ENCODE measurements around the gene SERPINB1. TPM values are rescaled to one million over a fixed set of nuclear protein-coding genes. Genes with fewer than 3 reads are reported as not detected.

Gene SERPINB1
- total and polyA plus RNA-seq, 10 donors = 54.9 to 194 (median 98.0) TPM

DNA sequence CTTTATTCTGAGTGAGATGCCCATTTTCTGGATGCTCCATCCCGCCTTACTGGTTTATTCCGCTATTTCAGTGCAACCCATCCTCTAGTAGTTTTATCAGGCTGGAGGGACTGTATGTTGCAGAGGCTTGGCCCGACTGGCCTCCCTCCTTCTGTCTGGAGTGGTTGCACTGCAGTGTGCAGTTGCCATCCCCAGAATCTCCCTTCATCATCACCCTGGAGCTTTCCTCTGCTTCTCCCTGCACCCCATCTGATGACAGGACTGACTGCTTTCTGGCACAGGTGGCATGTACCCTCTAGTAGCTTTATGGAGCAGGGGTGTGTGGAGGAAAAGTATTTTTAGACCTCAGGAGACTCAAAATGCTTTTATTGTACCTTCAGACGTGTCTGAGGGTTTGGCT, 55.4 kb downstream of the SERPINB1 start:
- TF ChIP-seq, protein P1, sequence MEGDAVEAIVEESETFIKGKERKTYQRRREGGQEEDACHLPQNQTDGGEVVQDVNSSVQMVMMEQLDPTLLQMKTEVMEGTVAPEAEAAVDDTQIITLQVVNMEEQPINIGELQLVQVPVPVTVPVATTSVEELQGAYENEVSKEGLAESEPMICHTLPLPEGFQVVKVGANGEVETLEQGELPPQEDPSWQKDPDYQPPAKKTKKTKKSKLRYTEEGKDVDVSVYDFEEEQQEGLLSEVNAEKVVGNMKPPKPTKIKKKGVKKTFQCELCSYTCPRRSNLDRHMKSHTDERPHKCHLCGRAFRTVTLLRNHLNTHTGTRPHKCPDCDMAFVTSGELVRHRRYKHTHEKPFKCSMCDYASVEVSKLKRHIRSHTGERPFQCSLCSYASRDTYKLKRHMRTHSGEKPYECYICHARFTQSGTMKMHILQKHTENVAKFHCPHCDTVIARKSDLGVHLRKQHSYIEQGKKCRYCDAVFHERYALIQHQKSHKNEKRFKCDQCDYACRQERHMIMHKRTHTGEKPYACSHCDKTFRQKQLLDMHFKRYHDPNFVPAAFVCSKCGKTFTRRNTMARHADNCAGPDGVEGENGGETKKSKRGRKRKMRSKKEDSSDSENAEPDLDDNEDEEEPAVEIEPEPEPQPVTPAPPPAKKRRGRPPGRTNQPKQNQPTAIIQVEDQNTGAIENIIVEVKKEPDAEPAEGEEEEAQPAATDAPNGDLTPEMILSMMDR (IDR thresholded peaks at IDR 0.05 in 8 of 11, conservative IDR thresholded peaks at IDR 0.05 in 3 of 11) = no peak
- no peak for TF ChIP-seq POLR2AphosphoS5 (IDR thresholded peaks at IDR 0.05)
- no peak for TF ChIP-seq POLR2A (IDR thresholded peaks at IDR 0.05)
- Histone ChIP-seq H3K36me3 (peaks cover 0 to 74% (median 27%) of the 10 kb centered on the region in 6 donors), H3K4me1 (peaks cover 0 to 30% (median 13%) of the 10 kb centered on the region in 6 donors), H3K27me3 (replicated peaks in 1 of 7) (no peaks in the 10 kb centered on the region), H3K9me3 (no peaks in the 10 kb centered on the region), H3K4me3 (no peak overlapping the region), H3K27ac (no peak overlapping the region)
- intact Hi-C loops (cut with DNase I; ENCODE audit: low total_unique reads) = no loop called here
- 66 to 91% (median 86%) methylated on average over 4 of the region's 4 CpGs for WGBS, 5 donors
- no peak for DNase-seq

DNA sequence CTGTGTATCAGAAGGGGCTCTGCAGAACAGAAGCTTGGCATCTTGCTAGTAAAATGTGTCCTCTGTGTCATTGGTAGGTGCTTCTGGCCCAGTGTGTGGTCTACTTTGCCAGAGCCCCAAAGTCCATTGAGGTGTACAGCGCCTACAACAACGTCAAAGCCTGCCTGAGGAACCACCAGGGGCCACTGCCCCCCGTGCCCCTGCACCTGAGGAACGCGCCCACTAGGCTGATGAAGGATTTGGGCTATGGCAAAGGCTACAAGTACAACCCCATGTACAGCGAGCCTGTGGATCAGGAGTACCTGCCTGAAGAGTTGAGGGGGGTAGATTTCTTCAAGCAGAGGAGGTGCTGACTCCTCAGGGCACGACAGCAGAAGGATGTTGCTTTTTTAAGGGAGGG, 56.7 kb downstream of the SERPINB1 start:
- no peak for DNase-seq
- H3K9me3 ChIP-seq = no peaks in the 10 kb centered on the region
- H3K4me1 ChIP-seq = peaks cover 0 to 19% (median 7%) of the 10 kb centered on the region in 6 donors
- WGBS, 5 donors = 91 to 96% (median 93%) methylated on average over 3 to 7 of the region's 7 CpGs
- intact Hi-C loops (cut with DNase I; ENCODE audit: low total_unique reads) = no loop called here
- TF ChIP-seq, protein P1 (IDR thresholded peaks at IDR 0.05 in 8 of 11, conservative IDR thresholded peaks at IDR 0.05 in 3 of 11) = no peak
- TF ChIP-seq POLR2AphosphoS5 (IDR thresholded peaks at IDR 0.05) (no peak), POLR2A (IDR thresholded peaks at IDR 0.05) (no peak)
- no peak overlapping the region for H3K27ac ChIP-seq
- H3K4me3 ChIP-seq = no peak overlapping the region
- no peaks in the 10 kb centered on the region for H3K27me3 ChIP-seq (replicated peaks in 1 of 7)
- peaks cover 0 to 87% (median 37%) of the 10 kb centered on the region in 6 donors for H3K36me3 ChIP-seq

DNA sequence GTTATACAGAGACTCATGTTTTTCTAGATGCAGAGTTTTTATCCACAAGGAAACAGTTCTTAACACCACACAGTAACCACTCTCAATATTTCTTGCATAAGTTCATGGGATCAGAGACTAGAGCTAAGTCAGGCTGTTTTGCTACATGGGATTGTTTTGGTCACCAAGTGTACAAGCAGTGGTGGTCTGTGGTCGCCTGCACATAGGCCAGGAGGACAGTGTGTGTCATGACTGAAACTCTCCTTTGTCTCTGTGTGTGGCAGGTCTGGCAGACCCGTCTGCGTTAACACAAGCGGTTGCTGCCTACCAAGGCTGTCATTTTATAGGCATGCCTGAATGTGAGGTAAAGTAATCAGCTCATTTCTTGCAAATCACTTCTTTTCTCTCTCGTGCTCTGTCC, 57.6 kb downstream of the SERPINB1 start:
- TF ChIP-seq POLR2AphosphoS5 (IDR thresholded peaks at IDR 0.05) = no peak
- no peak for DNase-seq
- intact Hi-C loops (cut with DNase I; ENCODE audit: low total_unique reads) = no loop called here
- Histone ChIP-seq H3K4me3 (no peak overlapping the region), H3K4me1 (peaks cover 0 to 19% (median 7%) of the 10 kb centered on the region in 6 donors), H3K27me3 (replicated peaks in 1 of 7) (no peaks in the 10 kb centered on the region), H3K27ac (peak overlapping the region in 1 of 8 donors; percentile 15), H3K9me3 (no peaks in the 10 kb centered on the region), H3K36me3 (peaks cover 0 to 96% (median 46%) of the 10 kb centered on the region in 6 donors)
- 75 to 92% (median 84%) methylated on average over 5 of the region's 5 CpGs for WGBS, 5 donors

DNA sequence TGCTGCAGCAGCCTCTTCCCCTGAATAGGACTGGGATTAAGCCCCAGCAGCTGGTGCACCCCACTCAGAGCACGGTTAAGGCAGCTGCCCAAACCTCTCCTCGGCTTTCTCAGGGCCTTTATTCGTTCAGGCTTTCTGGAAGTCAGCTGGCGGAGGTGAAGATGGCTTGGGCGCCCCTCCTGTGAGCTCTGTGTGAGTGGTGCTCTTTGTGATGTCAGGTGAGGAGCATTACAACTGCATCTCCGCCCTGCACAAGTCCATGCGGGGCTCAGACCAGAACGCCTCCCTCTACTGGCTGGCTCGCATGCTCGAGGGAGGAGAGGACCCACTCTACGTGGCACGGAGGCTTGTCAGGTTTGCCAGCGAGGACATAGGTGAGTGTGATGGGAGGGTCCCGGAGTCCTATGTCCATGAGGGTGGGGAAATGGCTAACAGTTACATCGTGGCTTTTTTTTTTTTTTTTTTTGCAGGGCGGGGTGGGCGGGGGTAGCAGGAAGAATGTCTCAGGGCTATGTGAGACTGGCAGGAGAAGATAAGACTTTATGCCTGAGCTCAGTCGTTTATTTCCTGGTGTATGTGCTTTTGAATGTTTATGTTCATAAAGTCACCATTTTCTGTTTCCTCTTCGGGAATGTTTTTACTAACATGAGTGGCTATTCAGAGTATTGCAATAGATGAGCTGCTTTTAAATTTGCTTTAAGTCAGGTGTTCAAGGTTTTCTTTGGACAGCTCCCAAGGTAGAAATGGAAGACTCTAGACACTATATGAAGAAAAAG, 58.3 kb downstream of the SERPINB1 start:
- H3K27me3 ChIP-seq (replicated peaks in 1 of 7) = no peaks in the 10 kb centered on the region
- peaks cover 0 to 98% (median 47%) of the 10 kb centered on the region in 6 donors for H3K36me3 ChIP-seq
- H3K9me3 ChIP-seq = no peaks in the 10 kb centered on the region
- peaks cover 0 to 19% (median 7%) of the 10 kb centered on the region in 6 donors for H3K4me1 ChIP-seq
- peak overlapping the region in 1 of 8 donors; percentile 38 for H3K27ac ChIP-seq
- TF ChIP-seq, protein P1 (IDR thresholded peaks at IDR 0.05 in 8 of 11, conservative IDR thresholded peaks at IDR 0.05 in 3 of 11) = no peak
- TF ChIP-seq POLR2AphosphoS5 (IDR thresholded peaks at IDR 0.05) = no peak
- TF ChIP-seq POLR2A (IDR thresholded peaks at IDR 0.05) = no peak
- intact Hi-C loops (cut with DNase I; ENCODE audit: low total_unique reads) = no loop called here
- WGBS, 5 donors = 38 to 62% (median 47%) methylated on average over 19 of the region's 19 CpGs
- no peak for DNase-seq
- H3K4me3 ChIP-seq = no peak overlapping the region
